Lung microvascular endothelial cell (primary cell): ENCODE data around the gene GNG12. TPM values are rescaled to one million over a fixed set of nuclear protein-coding genes. Genes with fewer than 3 reads are reported as not detected.
"Not testable (repeated sequence)": the region's sequence is repeated elsewhere in the genome, so short reads cannot be mapped to it uniquely, and the experiment has no call there.

Source experiments
- DNase-seq, 2 donors: peaks; one replicate each; pipeline versions ENCODE4 v3.0.0 to v3.0.0-alpha.2; 2010; ENCODE audit warnings: low read depth in 2 of 2
- total RNA-seq: library from RNA; depleted of rRNA; stranded (reverse); fragments of >200 nt; gene quantifications from 2 replicates; pipeline ENCODE4 v1.2.1, GENCODE V29; 2014

Gene GNG12
- total RNA-seq, 1 donor from 2014 or later, result 229 TPM

GRCh38 chr1:67657152-67657551, 176.1 kb downstream of the GNG12 start:
- not testable (repeated sequence) for DNase-seq

- DNase-seq, result no peak
These were observed 177.7 kb downstream of the GNG12 start for GRCh38 chr1:67655581-67655980.

GRCh38 chr1:67653304-67653703, 180.0 kb downstream of the GNG12 start:
- DNase-seq, result no peak

- DNase-seq, result peak in 1 of 2 donors; percentile 85
These were observed 180.5 kb downstream of the GNG12 start for GRCh38 chr1:67652800-67653199.

Other genes with a start within 250 kb of the GNG12 start
- 10.9 and 27.2 TPM in 2 replicates for gene GADD45A, start 148.3 kb downstream of the GNG12 start, total RNA-seq
- gene DIRAS3, start 217.2 kb upstream of the GNG12 start, total RNA-seq, result 2.0 and 3.4 TPM in 2 replicates